Left hindlimb (tissue), 1 donor: ENCODE measurements around the gene OR13J1.
"Not testable (repeated sequence)": the region's sequence is repeated elsewhere in the genome, so short reads cannot be mapped to it uniquely, and the experiment has no call there.

Experiments
- DNase-seq: peaks from one replicate; pipeline ENCODE4 v3.0.0-alpha.2; 2018

Gene OR13J1

GRCh38 chr9:35904338-35904737 is 34.1 kb upstream of the OR13J1 start:
- no peak for DNase-seq

DNA sequence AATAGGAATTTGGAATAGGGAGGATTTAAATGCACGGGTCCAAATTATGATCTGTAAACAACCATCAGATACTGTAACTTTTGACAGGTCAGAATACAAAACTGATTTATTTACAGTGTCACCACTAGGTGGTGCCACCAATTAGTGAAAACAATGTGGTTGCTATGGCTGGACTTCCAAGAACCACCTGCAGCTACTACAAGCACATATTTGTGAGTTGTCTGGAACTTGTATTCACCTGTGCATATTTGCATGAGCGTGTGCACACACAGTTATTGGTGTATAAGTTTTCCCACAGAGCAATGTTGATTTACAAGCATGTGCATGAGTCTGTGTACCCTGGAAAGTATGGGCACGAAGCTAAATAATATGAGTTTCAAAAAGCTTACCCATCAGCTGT is 32.8 kb upstream of the OR13J1 start:
- no peak for DNase-seq

DNA sequence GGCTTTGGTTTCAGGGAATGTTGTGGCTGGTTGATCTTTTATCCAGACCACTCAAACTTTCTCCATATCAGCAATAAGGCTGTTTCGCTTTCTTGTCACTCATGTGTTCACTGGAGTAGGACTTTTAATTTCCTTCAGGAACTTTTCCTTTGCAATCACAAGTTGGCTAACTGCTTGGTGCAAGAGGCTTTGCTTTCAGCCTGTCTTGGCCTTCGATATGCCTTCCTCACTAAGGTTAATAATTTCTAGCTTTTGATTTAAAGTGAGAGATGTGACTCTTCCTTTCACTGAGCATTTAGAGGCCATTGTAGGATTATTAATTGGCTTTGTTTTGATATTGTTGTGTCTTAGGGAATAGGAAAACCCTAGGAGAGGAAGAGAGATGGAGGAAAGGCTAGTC is 28.8 kb upstream of the OR13J1 start:
- DNase-seq = no peak

- no peak for DNase-seq
Observed at GRCh38 chr9:35898337-35898736, 28.1 kb upstream of the OR13J1 start.

- DNase-seq = not testable (repeated sequence)
Observed at GRCh38 chr9:35897376-35898099, 27.3 kb upstream of the OR13J1 start.

- no peak for DNase-seq
Observed at GRCh38 chr9:35896570-35896969, 26.4 kb upstream of the OR13J1 start.

GRCh38 chr9:35892051-35892450 is 21.9 kb upstream of the OR13J1 start:
- DNase-seq = no peak

- no peak for DNase-seq
Observed at GRCh38 chr9:35891646-35892045, 21.4 kb upstream of the OR13J1 start.

- DNase-seq = not testable (repeated sequence)
Observed at GRCh38 chr9:35884908-35885307, 14.7 kb upstream of the OR13J1 start.

DNA sequence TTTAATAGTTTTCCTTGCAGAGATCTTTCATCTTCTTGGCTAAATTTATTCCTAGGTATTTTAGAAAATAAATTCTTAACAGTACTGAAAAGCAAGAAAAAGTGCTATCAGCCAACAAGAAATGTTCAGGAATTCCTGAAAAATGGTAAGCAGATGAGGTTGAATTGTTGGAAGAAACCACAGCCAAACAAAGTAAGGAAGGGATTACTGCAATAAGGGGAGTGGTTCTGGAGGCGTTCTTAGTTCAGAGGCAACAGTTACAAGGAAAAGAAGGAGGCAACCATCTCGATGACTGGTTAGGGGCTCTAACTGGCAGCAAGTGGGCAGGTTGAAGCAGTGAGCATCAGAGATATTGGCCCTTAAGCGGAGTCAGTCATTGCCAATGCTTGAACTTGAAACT is 12.8 kb upstream of the OR13J1 start:
- no peak for DNase-seq

DNA sequence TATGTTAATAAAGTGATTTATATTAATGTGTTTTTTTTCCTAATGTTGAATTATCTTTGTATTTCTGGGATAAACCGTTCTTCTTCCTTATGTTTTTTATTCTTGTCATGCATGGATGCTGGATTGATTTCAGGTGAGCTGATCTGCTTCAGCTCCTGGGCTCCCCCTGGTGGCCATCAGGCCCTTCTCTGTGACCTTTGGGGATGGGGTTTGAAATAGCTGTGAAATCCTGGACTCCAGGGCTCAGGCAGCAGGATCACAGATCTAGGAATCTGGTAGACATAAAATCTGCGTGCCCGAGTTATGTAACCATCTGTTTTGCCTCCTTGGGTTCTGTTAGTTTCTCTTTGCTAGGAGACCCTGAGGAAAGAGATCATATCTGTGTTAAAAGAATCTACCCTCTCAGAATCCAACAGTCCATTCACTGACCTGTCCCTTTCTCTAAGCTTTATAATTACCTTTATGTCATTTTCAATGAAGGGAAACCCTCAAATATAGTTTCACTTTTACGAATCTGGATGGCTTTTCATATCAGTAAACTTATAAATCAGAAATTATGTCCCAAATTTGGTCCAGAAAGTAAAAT is 12.2 kb upstream of the OR13J1 start:
- DNase-seq = peak; percentile 87

GRCh38 chr9:35872505-35872904 is 2.3 kb upstream of the OR13J1 start:
- DNase-seq = no peak

DNA sequence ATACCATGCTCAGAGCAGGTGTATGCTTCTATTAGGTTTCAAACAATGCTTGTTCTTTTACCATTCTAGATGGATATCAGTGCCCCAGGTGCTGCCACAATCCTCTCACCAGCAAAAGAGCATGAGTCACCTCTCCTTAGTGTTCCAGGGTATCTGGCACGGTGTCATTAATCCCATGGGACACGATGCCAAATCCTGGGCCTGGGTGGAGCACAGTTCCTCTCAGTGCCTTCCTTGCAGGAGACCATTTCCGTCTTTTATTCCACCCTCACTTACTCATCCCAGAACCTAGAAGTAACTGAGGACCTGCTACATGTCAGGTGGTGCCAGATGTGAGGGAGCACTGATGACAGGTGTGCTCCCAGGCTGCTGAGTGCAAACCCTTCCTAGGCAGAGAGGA is 1.3 kb upstream of the OR13J1 start:
- no peak for DNase-seq

GRCh38 chr9:35869621-35870216 is 482 bp downstream of the OR13J1 start:
- DNase-seq = no peak

- DNase-seq = no peak
Observed at GRCh38 chr9:35868933-35869332, 1.3 kb downstream of the OR13J1 start.

GRCh38 chr9:35867538-35867937 is 2.7 kb downstream of the OR13J1 start:
- no peak for DNase-seq

GRCh38 chr9:35864695-35865255 is 5.4 kb downstream of the OR13J1 start:
- DNase-seq = no peak

- no peak for DNase-seq
Observed at GRCh38 chr9:35863583-35863982, 6.6 kb downstream of the OR13J1 start.

DNA sequence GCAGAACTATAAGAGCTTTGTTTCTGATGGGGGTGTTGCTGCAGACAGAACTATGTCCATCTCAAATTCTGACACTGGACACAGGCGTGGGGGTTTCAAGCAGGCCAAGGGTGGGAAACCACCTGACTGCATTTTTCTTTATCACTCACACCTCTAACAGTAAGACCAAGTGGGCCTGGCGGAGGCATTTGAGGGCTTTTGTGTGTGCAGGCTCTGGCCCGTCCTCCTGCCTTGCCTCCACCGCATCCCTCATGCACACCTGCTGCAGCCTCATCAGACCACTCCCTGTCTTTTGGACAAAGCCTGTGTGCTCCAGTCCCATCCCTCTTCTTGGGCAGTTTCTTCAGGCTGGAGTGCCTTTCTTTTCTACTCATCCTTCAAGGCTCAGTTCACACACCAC is 7.9 kb downstream of the OR13J1 start:
- no peak for DNase-seq

DNA sequence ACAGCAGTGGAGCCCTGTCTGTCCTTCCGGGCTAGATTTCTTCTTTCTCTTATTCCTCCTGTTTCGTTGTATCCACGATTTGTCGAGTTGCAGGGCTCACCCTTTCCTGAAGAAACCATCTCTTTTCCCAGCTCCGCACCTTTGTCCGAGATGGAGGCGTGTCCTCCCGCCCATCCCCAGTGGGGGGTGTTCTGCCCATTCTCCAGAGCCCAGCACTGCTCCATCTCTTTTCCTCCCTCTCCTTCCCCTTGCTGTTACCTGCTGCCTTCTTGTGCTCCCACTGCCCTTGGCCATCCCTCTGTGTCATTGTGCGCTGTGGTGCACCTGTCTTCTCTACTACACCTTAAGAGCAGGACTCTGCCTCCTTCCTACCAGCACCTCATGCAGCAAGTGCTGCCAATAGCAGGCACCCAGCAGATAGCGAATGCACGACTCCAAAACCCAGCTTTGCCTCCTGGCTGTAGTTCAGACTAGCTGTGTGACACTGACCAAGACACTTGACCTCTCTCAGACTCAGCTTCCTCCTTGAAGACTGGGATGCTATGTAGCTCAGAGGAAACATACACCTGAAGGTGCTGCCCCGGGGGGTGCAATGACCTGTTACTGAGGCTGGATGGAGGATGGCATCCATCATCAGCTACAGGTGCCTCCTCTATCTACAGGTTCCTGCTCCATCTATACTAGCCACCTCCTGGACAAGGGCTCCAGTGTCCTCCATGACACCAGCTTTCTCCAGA is 8.9 kb downstream of the OR13J1 start:
- DNase-seq = no peak

DNA sequence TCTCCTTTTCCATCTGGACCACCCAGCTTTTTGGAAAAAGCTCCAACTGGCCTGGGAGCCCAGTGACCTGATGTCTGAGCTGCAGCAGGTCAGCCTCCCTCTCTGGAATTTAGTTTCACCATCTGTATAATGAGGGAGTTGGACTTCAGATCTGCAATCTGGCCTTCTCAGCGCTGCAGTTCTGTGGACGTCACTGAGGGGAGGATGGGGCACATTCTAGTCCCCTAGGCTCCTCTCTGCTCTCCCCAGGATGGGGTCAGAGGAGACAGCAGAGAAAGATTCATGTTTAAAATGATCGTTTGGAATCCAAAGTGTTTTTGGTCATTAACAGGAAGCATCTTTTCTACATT is 10.2 kb downstream of the OR13J1 start:
- DNase-seq = no peak

GRCh38 chr9:35859310-35859989 is 10.8 kb downstream of the OR13J1 start:
- no peak for DNase-seq

DNA sequence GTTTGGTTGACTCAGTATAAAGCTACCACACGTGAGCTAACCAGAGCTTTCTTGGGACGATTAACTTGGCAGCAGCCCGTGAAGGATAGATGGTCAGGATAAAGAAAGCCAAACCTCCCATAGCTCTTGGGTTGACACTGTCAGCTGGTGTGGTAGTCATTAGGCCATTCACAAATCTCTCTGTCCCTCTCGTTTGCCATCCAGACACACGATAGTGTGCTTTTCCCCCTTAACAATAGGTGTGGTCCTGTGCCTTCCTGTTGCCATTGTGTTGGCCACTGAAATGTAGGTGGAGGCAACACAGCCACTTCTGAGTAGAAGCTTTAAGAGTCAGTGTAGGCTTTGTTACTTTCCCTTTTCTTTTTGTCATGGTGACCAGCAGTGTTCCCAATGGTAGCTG is 11.7 kb downstream of the OR13J1 start:
- no peak for DNase-seq
